HFFc6 (cell line): Measurements from ENCODE around the gene FAR1. TPM values are rescaled to one million over a fixed set of nuclear protein-coding genes. Genes with fewer than 3 reads are reported as not detected.
A peak's percentile ranks its signal among the peaks of the same experiment; 100 is the strongest.

Experiments used
- DNase-seq: peaks from one replicate; pipeline ENCODE4 v3.0.0-alpha.2; 2018
- H3K27ac Mint-ChIP-seq: 2 replicates; pipeline ENCODE4 v1.8.0; 2020; ENCODE audit warnings: mild to moderate bottlenecking, mixed read lengths
- H3K27me3 Mint-ChIP-seq: 2 replicates; pipeline ENCODE4 v1.8.0; 2021; ENCODE audit warnings: mild to moderate bottlenecking, moderate library complexity, mixed read lengths; ENCODE audit not compliant: insufficient read depth
- H3K36me3 Mint-ChIP-seq: 2 replicates; pipeline ENCODE4 v1.8.0; 2021; ENCODE audit warnings: low read depth, mixed read lengths
- H3K4me1 Mint-ChIP-seq: 2 replicates; pipeline ENCODE4 v1.8.0; 2020; ENCODE audit warnings: low read depth, mixed read lengths
- H3K4me3 Mint-ChIP-seq: 2 replicates; pipeline ENCODE4 v1.8.0; 2020; ENCODE audit warnings: mild to moderate bottlenecking, moderate library complexity, mixed read lengths
- H3K9me3 Mint-ChIP-seq: 2 replicates; pipeline ENCODE4 v1.8.0; 2020; ENCODE audit warnings: mild to moderate bottlenecking, mixed read lengths
- total RNA-seq, 6 experiments: library from RNA; stranded (reverse); fragmentation: NEBNext Ultra II Directional; extraction: Animal tissue kit (Norgen Biotek cat#: 25700); gene quantifications; 2 replicates in 1 of 6; 3 replicates in 5 of 6; pipeline ENCODE4 v1.2.3, GENCODE V29; 2021
- TF ChIP-seq, protein P1 (sequence below): fragments of 200-600 bp; sonication (generic); IDR thresholded peaks from 2 replicates; pipeline ENCODE4 v1.5.0; 2021; ENCODE audit warnings: antibody characterized with exemption, mild to moderate bottlenecking

FAR1 gene
- total RNA-seq, 6 experiments from 2014 or later, result 40.8 to 59.5 (median 44.2) TPM

DNA sequence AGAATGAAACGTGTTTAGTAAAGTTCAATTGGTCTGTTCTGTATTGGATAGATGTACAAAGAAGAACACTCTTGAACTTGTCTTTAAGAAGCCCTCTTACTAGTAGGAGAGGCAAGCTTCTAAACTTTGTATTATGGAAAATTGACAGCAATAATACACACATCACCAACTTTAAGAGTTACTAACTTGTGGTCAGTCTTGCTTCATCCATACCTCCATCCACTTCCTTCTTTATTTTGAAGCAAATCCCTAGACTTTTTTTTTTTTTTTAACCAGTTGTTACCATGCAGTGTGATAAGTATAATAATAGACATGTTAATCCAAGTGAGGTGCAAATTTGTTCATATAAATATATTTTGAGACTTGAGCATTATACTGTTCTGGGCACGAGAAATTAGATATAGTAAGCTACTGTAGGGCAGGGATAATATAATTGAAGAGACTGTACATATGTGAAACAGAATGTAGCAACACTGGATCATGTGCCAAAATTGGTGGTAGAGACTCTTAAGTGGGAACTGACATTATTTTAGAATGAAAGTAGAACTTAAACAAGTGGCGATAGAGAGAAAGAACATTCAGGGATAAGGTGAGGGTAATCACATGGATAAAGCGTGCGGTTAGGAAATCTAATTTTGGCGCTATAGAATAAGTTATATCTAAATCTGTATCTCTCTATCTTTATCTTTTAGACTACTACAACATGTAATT lies 6.5 kb downstream of the FAR1 start:
- Mint-ChIP-seq H3K4me3 (no peak overlapping the region), H3K4me1 (peaks cover 43% of the 10 kb centered on the region), H3K9me3 (no peaks in the 10 kb centered on the region), H3K27ac (peak overlapping the region; percentile 1; the same call in 1 of the 2 replicates), H3K27me3 (no peaks in the 10 kb centered on the region), H3K36me3 (peaks cover 17% of the 10 kb centered on the region)
- TF ChIP-seq, protein P1, sequence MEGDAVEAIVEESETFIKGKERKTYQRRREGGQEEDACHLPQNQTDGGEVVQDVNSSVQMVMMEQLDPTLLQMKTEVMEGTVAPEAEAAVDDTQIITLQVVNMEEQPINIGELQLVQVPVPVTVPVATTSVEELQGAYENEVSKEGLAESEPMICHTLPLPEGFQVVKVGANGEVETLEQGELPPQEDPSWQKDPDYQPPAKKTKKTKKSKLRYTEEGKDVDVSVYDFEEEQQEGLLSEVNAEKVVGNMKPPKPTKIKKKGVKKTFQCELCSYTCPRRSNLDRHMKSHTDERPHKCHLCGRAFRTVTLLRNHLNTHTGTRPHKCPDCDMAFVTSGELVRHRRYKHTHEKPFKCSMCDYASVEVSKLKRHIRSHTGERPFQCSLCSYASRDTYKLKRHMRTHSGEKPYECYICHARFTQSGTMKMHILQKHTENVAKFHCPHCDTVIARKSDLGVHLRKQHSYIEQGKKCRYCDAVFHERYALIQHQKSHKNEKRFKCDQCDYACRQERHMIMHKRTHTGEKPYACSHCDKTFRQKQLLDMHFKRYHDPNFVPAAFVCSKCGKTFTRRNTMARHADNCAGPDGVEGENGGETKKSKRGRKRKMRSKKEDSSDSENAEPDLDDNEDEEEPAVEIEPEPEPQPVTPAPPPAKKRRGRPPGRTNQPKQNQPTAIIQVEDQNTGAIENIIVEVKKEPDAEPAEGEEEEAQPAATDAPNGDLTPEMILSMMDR, result no peak
- no peak for DNase-seq

GRCh38 chr11:13676576-13676975 lies 8.1 kb downstream of the FAR1 start:
- Mint-ChIP-seq H3K4me1 (peaks cover 41% of the 10 kb centered on the region), H3K27me3 (no peaks in the 10 kb centered on the region), H3K27ac (no peak overlapping the region)

DNA sequence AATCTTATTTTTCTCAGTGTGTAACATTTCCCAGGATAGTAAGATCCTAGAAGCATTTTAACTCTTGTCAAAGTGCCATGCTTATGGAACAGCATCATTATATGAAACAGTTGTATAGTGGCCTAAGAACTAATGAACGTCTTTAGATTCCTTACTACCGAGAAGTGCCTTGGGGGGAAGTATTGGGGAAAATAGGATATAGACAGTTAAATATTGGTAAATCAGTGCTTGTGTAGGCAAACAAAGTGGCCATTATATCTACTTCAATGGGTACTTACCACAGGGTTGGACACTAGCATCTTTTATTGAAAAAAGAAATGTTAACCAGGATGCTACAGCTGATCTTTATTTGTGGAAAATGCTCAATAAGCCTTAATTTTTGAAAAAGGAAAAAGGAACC lies 11.3 kb downstream of the FAR1 start:
- Mint-ChIP-seq H3K4me1 (peaks cover 25% of the 10 kb centered on the region), H3K36me3 (peaks cover 5% of the 10 kb centered on the region; the same call in 1 of the 2 replicates), H3K4me3 (no peak overlapping the region), H3K27me3 (no peaks in the 10 kb centered on the region), H3K9me3 (no peaks in the 10 kb centered on the region), H3K27ac (no peak overlapping the region)
- no peak for DNase-seq
- TF ChIP-seq, protein P1, result no peak

More at GRCh38 chr11:13676576-13676975, 8.1 kb downstream of the FAR1 start:
- DNase-seq, result no peak
- TF ChIP-seq, protein P1, result no peak
- no peak overlapping the region for H3K4me3 Mint-ChIP-seq
- H3K36me3 Mint-ChIP-seq, result peaks cover 16% of the 10 kb centered on the region
- H3K9me3 Mint-ChIP-seq, result no peaks in the 10 kb centered on the region

DNA sequence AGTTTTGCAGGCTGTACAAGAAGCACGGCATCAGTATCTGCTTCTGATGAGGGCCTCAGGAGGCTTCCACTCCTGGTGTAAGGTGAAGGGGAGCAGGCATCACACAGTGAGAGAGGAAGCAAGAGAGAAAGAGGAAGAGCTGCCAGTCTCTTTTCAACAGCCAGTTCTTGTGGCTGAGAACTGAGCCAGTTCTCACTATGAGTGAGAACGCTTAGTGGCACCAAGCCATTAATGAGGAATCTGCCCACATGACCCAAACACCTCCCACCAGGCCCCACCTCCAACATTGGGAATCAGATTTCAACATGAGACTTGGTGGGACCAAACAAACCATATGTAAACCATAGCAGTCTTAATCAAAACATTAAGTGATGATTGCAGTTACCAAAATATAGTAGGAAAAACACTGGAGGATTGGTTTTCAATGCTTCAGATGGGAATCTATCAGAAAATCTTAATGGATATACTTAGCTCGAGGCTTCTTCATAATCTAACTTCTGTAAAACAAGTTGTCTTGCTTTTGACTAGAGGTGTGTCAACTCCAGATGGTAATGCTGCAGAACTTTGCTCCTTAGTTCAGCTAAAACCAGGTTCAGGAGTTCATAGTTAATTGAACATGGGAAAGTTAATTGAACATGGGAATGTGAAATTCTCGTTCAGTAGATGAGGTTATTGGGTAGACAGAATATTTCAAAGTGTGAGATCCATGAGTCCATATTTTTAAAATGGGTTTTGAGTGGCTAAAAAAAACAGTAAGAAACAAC lies 12.2 kb downstream of the FAR1 start:
- Mint-ChIP-seq H3K9me3 (no peaks in the 10 kb centered on the region), H3K27me3 (no peaks in the 10 kb centered on the region), H3K4me1 (peaks cover 26% of the 10 kb centered on the region), H3K27ac (peak overlapping the region; percentile 45), H3K36me3 (peaks cover 5% of the 10 kb centered on the region; the same call in 1 of the 2 replicates), H3K4me3 (no peak overlapping the region)
- no peak for DNase-seq
- TF ChIP-seq, protein P1, result no peak

- peaks cover 27% of the 10 kb centered on the region for H3K4me1 Mint-ChIP-seq
- no peaks in the 10 kb centered on the region for H3K9me3 Mint-ChIP-seq
- DNase-seq, result no peak
- H3K27me3 Mint-ChIP-seq, result no peaks in the 10 kb centered on the region
- H3K27ac Mint-ChIP-seq, result no peak overlapping the region
- no peak overlapping the region for H3K4me3 Mint-ChIP-seq
- TF ChIP-seq, protein P1, result no peak
- peaks cover 5% of the 10 kb centered on the region; the same call in 1 of the 2 replicates for H3K36me3 Mint-ChIP-seq
These were observed 13.0 kb downstream of the FAR1 start for GRCh38 chr11:13681446-13681845.
